K562 (cell line): ENCODE data around the gene TXNIP. TPM values are rescaled to one million over a fixed set of nuclear protein-coding genes. Genes with fewer than 3 reads are reported as not detected.

ENCODE experiments used
- ATF4 ChIP-seq: fragments of 450-650 bp; formaldehyde crosslinking; IDR thresholded peaks from 2 replicates; pipeline ENCODE4 v1.4.0; 2022; ENCODE audit warnings: mild to moderate bottlenecking, moderate library complexity
- DNMT1 ChIP-seq: fragments of 450-650 bp; IDR thresholded peaks from 2 replicates; pipeline ENCODE4 v1.6.1; 2016; ENCODE audit warnings: antibody characterized with exemption, mild to moderate bottlenecking
- E2F6 ChIP-seq, 2 experiments: IDR thresholded peaks; 2 replicates each; pipeline ENCODE4 v1.6.1; 2011; ENCODE audit warnings: borderline replicate concordance in 1 of 2, control low read depth in 1 of 2, low read depth in 1 of 2, low read length in 1 of 2, mild to moderate bottlenecking in 1 of 2, mixed read lengths in 1 of 2, moderate library complexity in 1 of 2; ENCODE audit not compliant: insufficient read depth in 1 of 2, insufficient read length in 1 of 2, poor library complexity in 1 of 2, severe bottlenecking in 1 of 2; ENCODE audit errors: extremely low read depth in 1 of 2
- FOXO4 ChIP-seq: fragments of 450-650 bp; formaldehyde crosslinking; IDR thresholded peaks from 2 replicates; pipeline ENCODE4 v1.4.0; 2020; ENCODE audit warnings: mild to moderate bottlenecking, moderate library complexity
- HBP1 ChIP-seq: fragments of 450-650 bp; formaldehyde crosslinking; IDR thresholded peaks from 2 replicates; pipeline ENCODE4 v1.4.0; 2022; ENCODE audit warnings: missing genetic modification characterization
- HNRNPK ChIP-seq: fragments of 200-400 bp; formaldehyde crosslinking; IDR thresholded peaks from one replicate; pipeline ENCODE4 v1.6.1; 2018; ENCODE audit warnings: mild to moderate bottlenecking, low read depth, low read length; ENCODE audit not compliant: poor library complexity, severe bottlenecking
- KHSRP ChIP-seq: fragments of 450-650 bp; IDR thresholded peaks from 2 replicates; pipeline ENCODE4 v1.6.1; 2017
- KLF16 ChIP-seq: IDR thresholded peaks from 2 replicates; pipeline ENCODE4 v1.6.1; 2016; ENCODE audit warnings: antibody characterized with exemption
- MAFF ChIP-seq: IDR thresholded peaks from 2 replicates; pipeline ENCODE4 v1.6.1; 2012; ENCODE audit warnings: low read length, improper control_type of control experiment
- POLR2A ChIP-seq: fragments of 450-650 bp; conservative IDR thresholded peaks from 2 replicates; pipeline ENCODE4 v1.6.1; 2016
- POLR2B ChIP-seq: fragments of 450-650 bp; IDR thresholded peaks from 2 replicates; pipeline ENCODE4 v1.6.1; 2018; ENCODE audit warnings: low read depth; ENCODE audit not compliant: partially characterized antibody
- THAP7 ChIP-seq: fragments of 250-450 bp; sonication (Bioruptor Pico); IDR thresholded peaks from 2 replicates; pipeline ENCODE4 v1.5.0; 2021
- VEZF1 ChIP-seq: fragments of 200-800 bp; sonication (Bioruptor generic); IDR thresholded peaks from 2 replicates; pipeline ENCODE4 v1.6.1; 2017; ENCODE audit warnings: missing genetic modification characterization, missing compliant biosample characterization
- ZNF134 ChIP-seq: fragments of 250-450 bp; sonication (Bioruptor Pico); conservative IDR thresholded peaks from 2 replicates; pipeline ENCODE4 v1.4.0; 2020
- ZNF184 ChIP-seq: sonication (generic); formaldehyde crosslinking; IDR thresholded peaks from 2 replicates; pipeline ENCODE4 v1.5.0; 2020; ENCODE audit warnings: missing genetic modification reagents
- ZNF324 ChIP-seq: fragments of 250-450 bp; sonication (Bioruptor Pico); IDR thresholded peaks from 2 replicates; pipeline ENCODE4 v1.4.0; 2020; ENCODE audit warnings: mild to moderate bottlenecking
- ZNF583 ChIP-seq: fragments of 250-450 bp; sonication (Bioruptor Pico); IDR thresholded peaks from 2 replicates; pipeline ENCODE4 v1.4.0; 2020
- ZNF639 ChIP-seq, 2 experiments: fragments of 200-800 bp in 1 of 2; sonication (Bioruptor generic) in 1 of 2; sonication (generic) in 1 of 2; formaldehyde crosslinking in 1 of 2; IDR thresholded peaks in 1 of 2; conservative IDR thresholded peaks in 1 of 2; 2 replicates each; pipeline versions ENCODE4 v1.5.0 to v1.6.1; 2016 to 2020; ENCODE audit warnings: missing compliant biosample characterization in 1 of 2, missing genetic modification characterization in 1 of 2, missing genetic modification reagents in 1 of 2
- ZNF696 ChIP-seq: fragments of 250-450 bp; sonication (Bioruptor Pico); conservative IDR thresholded peaks from 2 replicates; pipeline ENCODE4 v1.4.0; 2020; ENCODE audit warnings: mild to moderate bottlenecking, moderate library complexity
- polyA plus RNA-seq, 8 experiments: library from polyadenylated mRNA; depleted of rRNA in 4 of 8; stranded (reverse) in 5 of 8; unstranded in 3 of 8; fragments of >200 nt; fragmentation: Nextera tagmentation in 2 of 8; fragmentation: Illumina TruSeq in 1 of 8; extraction: Ambion mirVana in 2 of 8; extraction: Trizol in 1 of 8; gene quantifications; 2 replicates each; pipeline versions ENCODE4 v1.2.1 to v1.2.3, GENCODE V29; 2011 to 2014; ENCODE audit warnings: inconsistent platforms in 1 of 8, missing spikeins in 1 of 8
- total RNA-seq, 7 experiments: library from RNA; depleted of rRNA in 6 of 7; stranded (reverse); fragments of >200 nt in 6 of 7; fragmentation: Illumina TruSeq in 2 of 7; extraction: Trizol in 2 of 7; gene quantifications; 2 replicates each; pipeline versions ENCODE4 v1.2.1 to v1.2.3, GENCODE V29; 2011 to 2021; ENCODE audit warnings: low replicate concordance in 1 of 7

TXNIP gene
- total and polyA plus RNA-seq, 9 of the 15 experiments (the other 6 are each of a cell fraction or from before 2014, with no cell fraction given), result 120 to 499 (median 257) TPM

- TF ChIP-seq FOXO4 (peak; percentile 95), ZNF184 (CRISPR knock-in tag) (no peak), ZNF324 (CRISPR knock-in tag) (0 out of 2 replicates have a peak, but pooled peaks have one; percentile 31), DNMT1 (peak; percentile 24; the same call in 1 of the 2 replicates), KLF16 (no peak), POLR2B (peak; percentile 99), VEZF1 (CRISPR knock-in tag) (0 out of 2 replicates have a peak, but pooled peaks have one; percentile 5), HNRNPK (no peak), ZNF583 (CRISPR knock-in tag) (no peak), THAP7 (CRISPR knock-in tag) (peak; percentile 68), MAFF (peak; percentile 15; the same call in 1 of the 2 replicates), ZNF696 (peak; percentile 88), POLR2A (peak; percentile 96), KHSRP (peak; percentile 4), ZNF639 (CRISPR knock-in tag; conservative IDR thresholded peaks at IDR 0.05 in 1 of 2, IDR thresholded peaks at IDR 0.05 in 1 of 2) (0 out of 4 replicates have a peak, but pooled peaks of 1 of the 2 experiments have one; percentile 6), E2F6 (IDR thresholded peaks at IDR 0.05; ENCODE audit: borderline replicate concordance in 1 of 2, extremely low read depth in 1 of 2, insufficient read depth in 1 of 2, insufficient read length in 1 of 2, low read depth in 1 of 2, low read length in 1 of 2, poor library complexity in 1 of 2, severe bottlenecking in 1 of 2) (no peak), ATF4 (CRISPR knock-in tag) (peak; percentile 89), ZNF134 (CRISPR knock-in tag) (peak; percentile 69), HBP1 (CRISPR knock-in tag) (peak; percentile 99)
These were observed 4.5 kb downstream of the TXNIP start (continued) for GRCh38 chr1:145991735-145992412.
